Suppressor macrophage treated with lipopolysaccharide for 4 hours (primary cell): ENCODE measurements around the gene SPDYE16.
"Not testable (repeated sequence)": the region's sequence is repeated elsewhere in the genome, so short reads cannot be mapped to it uniquely, and the experiment has no call there.

Experiments
- DNase-seq: peaks from one replicate; pipeline ENCODE4 v3.0.0-alpha.2; 2020

SPDYE16 gene, protein sequence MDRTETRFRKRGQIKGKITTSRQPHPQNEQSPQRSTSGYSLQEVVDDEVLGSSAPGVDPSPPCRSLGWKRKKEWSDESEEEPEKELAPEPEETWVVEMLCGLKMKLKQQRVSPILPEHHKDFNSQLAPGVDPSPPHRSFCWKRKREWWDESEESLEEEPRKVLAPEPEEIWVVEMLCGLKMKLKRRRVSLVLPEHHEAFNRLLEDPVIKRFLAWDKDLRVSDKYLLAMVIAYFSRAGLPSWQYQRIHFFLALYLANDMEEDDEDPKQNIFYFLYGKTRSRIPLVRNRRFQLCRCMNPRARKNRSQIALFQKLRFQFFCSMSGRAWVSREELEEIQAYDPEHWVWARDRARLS

DNA sequence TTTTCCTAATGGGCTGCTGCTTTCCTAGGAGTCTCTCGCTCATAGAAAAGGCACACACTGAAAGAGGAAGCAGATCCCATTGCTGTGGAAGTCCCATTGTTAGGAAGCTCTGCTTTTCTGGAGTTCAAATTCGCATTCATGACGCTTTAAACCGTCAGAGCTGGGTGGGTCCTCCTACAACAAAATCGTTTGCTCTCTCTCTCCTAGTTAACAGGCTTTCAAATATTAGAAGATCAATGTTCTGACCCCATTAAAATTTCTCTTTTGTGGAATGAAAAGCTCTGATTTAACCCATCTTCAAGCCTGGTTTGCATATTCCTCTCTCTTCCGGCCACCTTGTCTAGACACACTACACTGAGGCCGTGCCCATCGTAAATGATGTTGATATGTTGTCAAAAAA is at the start of gene SPDYE16:
Gene SPDYE16, minus strand, starts transcription at position 101 of the 400 bp plus-strand sequence. CDS start 1,838 bp downstream, outside the sequence.
- DNase-seq: not testable (repeated sequence)

DNA sequence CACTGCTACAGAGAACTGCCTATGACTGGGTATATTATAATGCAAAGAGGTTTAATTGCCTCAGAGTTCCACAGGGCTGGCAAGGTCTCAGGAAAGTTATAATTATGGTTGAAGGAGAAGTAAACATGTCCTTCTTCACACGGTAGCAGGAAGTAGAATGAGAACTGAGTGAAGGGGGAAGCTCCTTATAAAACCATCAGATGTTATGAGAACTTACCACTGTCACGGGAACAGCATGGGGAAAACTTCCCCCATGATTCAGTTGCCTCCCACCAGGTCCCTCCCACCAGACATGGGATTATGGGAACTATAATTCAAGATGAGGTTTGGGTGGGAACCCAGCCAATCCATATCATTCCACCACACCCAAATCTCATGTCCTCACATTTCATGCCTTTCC is 49.6 kb upstream of the SPDYE16 start:
- peak; percentile 61 for DNase-seq

DNA sequence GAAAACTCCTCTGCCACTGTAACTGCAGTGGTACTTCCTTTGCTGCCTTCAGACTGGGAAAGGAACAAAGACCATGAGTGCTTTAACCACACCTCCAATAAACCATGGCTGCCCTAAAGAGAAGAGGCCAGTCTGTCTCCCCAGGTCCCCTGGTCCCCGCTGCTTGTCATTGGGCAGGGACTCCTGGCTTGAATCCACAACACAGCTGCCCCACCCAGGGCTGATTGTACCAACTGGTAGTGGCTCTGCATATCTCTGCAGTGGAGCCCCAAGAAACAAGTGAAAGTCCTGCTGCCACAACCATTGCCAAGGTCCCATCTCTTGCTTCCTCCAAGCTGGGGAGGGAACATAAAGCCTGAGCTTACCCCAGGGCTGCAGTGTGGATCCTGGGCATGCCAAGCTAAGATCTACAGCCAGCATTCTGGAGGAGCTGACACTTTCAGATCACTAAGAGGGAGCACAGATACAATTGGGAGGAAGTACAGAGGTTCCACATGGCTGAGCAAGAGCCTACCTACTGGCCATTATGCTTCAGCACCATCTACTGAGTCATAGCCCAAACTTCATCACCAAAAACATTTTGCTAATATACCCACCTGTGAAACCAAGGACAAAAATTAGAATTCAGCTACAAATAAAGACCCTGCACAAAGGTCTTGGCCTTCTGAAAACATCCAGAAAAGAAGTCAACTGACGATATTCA is 48.7 kb upstream of the SPDYE16 start:
- not testable (repeated sequence) for DNase-seq

DNA sequence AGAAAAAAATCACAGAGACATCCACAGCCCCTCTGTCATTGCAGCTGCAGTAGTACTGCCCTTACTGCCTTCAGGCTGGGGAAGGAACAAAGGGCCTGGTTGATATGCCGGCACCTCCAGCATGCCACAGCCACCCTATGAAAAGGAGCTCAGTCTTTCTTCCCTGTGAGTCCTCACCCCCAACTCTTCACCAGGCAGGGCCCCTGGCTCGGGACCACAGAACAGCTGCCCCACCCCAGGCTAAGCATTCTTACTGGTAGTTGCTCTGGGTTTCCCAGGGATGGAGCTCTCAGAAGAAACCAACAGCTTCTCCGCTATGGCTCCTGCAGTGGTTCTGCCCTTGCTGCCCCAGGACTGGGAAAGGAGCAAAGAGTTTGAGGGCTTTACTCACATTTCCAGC is 47.9 kb upstream of the SPDYE16 start:
- not testable (repeated sequence) for DNase-seq

DNA sequence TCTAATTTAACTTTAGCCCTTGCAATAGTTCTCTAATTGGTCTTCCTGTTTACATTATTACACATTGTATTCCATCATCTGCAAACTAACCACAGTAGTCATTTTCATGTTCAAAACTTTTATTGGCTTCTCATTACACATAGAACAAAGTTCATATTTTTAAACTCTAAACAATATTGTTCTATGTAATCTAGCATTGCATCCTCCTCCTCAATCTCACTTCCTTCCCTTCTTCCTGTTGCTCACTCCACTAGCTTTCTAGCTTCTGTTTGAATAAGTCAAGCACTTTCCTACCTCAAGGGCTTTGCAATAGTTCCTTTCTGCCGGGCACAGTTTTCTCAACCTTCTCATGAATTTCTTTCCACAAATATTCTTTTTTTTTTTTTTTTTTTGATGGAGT is 45.5 kb upstream of the SPDYE16 start:
- DNase-seq: not testable (repeated sequence)

DNA sequence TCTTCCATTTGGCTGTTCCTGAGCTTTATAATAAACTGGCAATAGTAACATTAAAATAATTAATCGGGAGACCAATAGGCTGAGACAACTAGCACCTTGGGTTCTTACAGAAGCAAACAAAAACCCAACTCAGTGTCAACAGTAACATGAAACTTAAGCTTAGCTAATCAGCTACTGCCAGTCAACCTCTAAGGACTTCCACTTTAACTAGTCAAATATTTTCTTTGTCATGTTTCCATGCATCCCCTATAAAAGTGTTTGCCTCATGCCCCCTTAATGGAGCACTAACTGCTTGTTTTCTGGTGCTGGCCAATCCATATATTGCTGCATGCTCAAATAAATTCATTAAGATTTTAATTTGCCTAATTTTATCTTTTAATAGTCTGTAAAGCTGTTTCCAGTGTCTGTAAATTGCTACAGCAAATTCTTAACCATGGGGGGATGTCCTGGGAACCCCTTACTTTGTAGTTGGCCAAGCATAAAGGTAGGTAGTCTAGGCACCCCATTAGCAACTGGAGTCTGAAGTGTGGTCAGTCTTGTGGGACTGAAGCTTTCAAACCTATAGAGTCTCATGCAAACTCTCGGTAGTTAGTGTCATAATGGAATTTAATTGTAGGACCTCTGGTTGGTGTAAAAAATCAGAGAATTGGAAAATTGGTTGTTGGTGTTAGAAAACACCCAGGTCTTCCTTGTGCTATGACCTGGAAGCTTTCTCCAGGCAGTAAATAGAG is 43.7 kb upstream of the SPDYE16 start:
- not testable (repeated sequence) for DNase-seq

DNA sequence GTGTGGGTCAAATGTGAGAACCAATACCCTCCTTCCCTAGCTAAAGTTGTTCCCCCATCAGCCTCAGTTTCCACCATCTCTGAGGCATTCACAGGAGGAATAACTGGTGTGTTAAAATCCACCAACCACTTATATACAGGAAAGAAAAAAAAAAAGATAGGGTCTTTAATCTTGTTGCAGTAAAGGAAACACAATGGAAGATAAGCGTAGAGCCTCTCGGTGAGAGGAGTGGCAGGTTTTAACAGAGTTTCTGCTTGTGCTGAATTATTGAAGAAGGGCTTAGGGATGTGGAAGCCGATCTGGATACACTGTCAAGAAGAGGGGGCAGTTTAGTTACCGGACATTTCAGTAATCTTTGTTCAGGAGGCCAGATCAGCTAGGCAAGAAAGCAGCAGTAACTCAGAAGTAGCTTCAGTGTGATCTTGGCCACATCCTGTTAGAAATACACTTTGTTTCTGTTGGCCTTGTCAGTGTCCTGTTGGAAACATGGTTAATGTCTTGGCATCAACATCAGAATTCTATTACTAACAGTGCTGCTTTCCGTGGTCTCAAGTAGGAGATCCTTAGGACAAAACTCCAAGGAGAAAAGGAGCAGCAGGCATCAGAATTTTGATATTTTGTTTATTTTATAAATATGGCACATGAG is 40.7 kb upstream of the SPDYE16 start:
- not testable (repeated sequence) for DNase-seq

DNA sequence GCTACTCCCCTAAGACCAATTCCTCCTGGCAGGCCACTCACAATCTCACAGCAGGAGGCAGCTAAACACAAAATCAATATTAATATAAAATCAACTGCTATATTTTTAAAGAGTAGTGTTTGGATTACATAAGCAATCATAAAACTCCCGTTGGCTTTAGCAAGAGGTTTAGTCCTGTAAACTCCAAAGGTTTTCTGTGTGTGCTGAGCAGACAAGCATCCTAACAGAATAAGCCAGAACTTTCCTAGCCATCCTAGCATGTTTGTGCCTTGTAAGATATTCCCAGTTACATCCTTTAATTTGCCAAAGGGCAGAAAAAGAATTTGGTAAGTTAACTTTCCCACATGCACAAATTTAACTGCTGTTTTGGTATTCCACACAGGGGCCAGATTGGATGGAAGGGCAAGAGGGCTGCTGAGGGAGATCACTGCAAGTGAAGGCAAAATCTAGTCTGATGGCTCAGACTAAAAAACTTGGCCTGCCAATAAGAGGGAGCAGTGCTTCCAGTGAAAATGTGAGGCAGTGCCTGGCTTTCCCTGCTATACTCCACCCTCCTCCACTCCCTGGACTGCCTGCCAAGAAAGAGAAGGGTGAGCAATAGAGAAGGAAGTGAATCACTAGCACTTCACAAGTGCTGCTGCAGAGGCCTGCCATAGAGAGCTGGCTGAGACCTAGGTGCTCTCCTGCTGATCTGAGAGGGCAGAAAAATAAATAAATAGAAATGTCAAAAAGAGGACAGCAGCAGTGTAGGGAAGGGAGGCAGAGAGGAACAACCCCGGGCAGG is 39.9 kb upstream of the SPDYE16 start:
- peak; percentile 47 for DNase-seq

DNA sequence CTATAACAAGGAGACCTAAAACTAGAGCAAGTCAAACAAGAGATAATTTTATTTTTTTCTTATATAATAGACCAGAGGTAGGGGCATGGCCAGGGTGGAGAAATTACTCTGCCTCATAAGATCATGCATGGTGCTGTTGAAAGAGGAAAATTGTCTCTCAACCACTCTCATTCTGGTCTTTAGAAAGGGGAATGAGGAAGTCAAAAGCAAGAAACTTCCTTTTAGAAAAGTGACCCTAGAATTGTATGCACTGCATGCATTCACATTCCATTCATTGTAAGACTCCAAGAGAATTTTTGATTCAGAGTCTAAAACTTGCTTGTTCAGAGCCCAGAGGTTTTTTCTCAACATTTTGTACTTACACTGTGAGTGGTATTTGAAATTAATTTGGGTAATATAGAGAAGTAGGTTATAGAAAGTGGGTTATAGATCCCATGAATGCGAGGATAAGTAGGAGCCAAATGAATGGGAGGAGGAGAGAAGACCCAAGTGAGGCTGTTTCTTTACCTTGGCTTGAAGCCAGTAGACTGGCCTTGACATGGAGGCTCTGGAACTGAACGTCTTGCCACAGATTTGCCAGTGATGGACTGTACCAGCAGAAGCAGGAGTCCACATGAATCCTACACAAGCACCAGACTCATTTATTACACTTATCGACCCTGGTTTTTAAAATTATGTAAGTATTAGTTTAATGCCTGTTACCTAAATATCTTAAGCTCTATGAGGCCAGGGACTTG is 33.0 kb upstream of the SPDYE16 start:
- not testable (repeated sequence) for DNase-seq

DNA sequence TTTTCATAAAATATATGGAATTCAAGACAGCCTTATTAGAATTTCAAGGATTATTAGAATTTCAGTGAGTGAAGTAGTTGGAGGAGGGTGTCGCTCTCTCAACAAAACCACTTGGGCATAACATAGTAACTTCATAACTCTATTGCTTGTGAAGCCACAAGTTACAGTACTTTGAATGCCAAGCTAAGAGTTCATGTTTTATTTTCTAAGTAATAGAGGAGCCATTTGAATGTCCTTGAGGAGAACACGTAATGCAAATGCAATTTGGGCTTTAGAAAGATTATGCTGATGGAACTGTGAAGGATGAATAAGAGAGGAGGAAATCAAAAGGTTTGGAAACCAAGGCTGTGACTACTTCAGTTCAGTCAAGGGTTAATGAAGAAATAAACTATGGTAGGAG is 32.3 kb upstream of the SPDYE16 start:
- not testable (repeated sequence) for DNase-seq

DNA sequence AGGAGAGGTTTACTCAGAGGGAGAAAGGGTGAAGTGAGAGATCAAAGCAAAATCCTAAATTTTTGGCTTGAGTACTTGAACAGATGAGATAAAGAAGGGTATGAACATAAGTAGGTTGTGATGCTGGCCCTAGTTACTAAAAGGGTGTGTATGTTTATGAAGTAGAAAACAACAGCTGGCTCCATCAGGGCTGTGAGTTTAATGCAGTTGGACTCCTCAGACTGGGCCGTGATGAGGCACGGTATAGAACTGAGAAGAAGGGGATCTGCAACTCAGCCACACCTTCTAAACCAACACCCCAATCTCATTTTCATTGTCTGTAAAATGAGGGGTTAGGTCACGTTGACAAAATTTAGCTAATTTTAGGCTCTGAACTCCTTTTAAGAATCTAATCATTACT is 29.2 kb upstream of the SPDYE16 start:
- not testable (repeated sequence) for DNase-seq

DNA sequence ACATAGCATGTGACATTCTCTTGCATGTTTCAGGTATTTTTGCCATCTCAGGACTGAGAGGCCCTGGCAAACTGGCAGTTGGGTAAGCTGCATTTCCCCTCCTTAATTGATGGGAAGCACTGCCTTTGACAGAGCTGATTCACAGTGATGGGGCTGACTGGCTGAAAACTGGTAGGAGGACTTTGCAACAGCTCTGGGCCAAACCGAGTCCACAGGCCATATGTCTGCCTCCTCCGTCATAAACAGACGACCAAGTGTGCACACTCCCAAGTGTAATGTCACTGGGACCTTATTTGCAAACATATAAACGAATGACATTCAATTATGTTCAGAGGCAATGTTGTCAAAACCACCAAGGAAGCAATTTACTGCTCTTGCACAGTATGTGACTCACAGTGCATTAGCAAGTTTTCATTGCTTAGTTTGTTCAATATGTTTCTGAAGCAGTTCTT is 27.3 kb upstream of the SPDYE16 start:
- DNase-seq: peak; percentile 31

DNA sequence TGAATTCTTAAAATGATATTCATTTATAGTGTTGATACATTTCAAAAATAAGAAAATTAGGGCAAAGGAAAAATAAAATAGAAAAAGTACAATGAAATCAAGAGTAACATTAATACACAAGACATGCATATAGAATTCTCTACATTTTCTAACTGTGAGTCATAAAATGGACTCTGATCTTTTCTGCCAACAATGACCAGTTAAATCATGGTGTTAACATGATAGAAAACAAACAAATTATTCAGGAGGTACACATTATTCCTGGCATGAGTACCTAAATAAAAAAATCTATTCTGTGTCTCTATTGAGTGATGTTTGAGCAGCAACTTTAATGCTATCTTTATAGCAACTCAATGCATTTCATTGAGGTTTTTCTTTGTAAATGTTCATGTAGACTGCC is 25.6 kb upstream of the SPDYE16 start:
- DNase-seq: not testable (repeated sequence)

DNA sequence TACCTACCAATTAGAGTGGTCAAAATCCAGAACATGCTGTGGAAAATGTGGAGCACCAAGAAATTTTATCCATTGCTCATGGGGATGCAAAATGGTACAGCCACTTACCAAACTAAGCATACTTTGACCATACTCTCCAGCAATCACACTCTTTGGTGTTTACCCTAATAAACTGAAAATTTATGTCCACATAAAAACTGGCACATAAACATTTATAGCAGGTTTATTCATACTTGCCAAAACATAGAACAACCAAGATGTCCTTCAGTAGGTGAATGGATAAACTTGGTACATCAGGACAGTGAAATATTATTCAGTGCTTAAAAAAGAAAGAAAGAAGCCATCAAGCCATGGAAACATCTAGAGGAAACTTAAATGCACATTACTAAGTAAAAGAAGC is 24.7 kb upstream of the SPDYE16 start:
- DNase-seq: not testable (repeated sequence)

DNA sequence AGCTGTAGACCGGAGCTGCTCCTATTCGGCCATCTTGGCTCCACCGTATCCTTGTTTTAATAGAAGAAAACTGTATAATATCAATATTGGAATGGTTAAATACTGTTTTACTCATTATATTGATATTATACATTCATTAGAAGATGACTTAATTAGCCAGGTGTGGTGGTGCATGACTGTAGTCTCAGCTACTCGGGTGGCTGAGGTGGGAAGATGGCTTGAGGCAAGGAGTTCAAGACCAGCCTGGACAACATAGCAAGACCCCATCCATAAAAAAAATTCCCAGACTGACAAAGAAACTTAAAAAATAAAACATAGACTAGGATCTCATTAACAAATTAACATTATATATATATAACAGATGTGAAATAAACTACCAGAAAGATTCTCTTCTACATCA is 24.2 kb upstream of the SPDYE16 start:
- DNase-seq: not testable (repeated sequence)

DNA sequence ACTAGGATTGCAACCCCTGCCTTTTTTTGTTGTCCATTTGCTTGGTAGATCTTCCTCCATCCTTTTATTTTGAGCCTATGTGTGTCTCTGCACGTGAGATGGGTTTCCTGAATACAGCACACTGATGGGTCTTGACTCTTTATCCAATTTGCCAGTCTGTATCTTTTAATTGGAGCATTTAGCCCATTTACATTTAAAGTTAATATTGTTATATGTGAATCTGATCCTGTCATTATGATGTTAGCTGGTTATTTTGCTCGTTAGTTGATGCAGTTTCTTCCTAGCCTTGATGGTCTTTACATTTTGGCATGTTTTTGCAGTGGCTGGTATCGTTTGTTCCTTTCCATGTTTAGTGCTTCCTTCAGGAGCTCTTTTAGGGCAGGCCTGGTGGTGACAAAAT is 21.9 kb upstream of the SPDYE16 start:
- not testable (repeated sequence) for DNase-seq

DNA sequence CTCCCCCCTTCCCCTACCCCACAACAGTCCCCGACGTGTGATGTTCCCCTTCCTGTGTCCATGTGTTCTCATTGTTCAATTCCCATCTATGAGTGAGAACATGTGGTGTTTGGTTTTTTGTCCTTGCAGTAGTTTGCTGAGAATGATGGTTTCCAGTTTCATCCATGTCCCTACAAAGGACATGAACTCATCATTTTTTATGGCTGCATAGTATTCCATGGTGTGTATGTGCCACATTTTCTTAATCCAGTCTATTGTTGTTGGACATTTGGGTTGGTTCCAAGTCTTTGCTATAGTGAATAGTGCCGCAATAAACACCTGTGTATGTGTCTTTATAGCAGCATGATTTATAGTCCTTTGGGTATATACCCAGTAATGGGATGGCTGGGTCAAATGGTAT is 18.2 kb upstream of the SPDYE16 start:
- DNase-seq: not testable (repeated sequence)

DNA sequence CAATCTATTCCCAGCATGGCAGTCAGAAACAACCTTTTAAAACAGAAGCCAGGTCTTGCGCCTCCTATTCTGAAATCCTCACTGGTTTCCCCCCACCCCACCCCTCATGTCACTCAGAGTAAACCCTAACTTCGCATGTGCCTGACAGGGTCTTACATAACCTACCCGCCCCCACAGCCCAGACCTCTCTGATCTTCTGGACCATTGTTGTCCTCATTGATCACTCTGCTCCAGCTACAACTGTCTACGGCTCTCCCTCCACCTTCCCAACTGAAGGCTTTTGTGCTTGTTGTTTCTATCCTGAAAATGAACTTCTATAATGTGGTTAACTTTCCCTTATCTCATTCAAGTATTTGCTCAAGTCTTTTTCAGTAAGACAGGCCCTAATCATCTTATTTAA is 17.1 kb upstream of the SPDYE16 start:
- DNase-seq: not testable (repeated sequence)

DNA sequence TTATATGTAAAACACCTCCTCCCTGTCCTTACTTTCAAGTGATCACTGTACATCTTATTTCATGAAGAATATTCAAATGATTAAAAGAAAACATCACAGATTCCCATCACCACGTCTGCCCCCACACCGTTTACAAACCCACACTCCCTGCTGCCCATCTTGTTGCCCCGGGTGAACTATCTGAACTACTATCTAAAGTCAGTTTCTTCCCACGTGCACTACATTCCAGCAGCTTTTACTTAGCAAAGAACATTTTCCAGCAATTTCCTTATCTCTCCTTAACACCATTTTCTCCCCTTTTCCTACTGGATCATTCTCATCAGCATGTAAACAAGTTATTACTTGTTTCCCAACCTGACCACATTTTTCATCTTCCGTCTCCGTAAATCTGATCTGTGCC is 16.6 kb upstream of the SPDYE16 start:
- DNase-seq: not testable (repeated sequence)

DNA sequence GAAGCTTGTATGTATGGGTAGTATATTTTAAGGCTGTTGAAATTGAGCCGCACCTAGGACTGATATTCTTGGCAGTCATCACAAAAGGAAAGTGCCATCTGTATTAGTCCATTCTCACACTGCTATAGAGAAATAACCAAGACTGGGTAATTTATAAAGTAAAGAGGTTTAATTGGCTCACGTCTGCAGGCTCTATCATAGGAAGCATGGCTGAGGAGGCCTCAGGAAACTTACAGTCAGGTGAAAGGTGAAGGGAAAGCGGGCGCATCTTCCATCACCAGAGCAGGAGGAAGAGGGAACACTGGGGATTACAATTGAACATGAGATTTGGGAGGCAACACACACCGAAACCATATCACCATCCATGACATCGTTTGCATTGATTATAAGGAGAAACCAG is 8.9 kb upstream of the SPDYE16 start:
- DNase-seq: not testable (repeated sequence)

DNA sequence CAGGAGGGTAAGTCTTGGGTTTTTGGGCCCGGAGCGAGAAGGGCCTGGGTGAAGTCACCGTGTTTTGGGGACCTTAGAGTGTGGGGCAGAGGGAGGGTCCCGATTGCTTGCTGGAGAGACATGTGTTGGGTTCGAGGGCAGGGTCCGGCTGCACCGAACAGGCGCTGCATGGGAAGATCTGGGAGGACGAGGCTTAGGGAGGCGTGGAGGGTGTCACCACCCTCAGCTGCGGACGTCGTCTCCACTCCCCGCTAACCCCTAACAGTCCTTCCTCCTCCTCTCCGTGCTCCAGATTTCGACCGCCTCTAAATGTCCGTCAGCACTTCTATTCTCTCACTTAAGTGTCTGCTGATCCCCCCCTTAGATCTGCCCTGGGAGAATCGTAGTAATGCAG is 6.8 kb upstream of the SPDYE16 start:
- peak; percentile 9 for DNase-seq
